Right lobe of liver (tissue), 4 donors: ENCODE data around the gene GNG11.

Experiments used
- POLR2A ChIP-seq: fragments of 450-650 bp; IDR thresholded peaks from one replicate; pipeline ENCODE4 v1.6.1; 2017; ENCODE audit warnings: antibody characterized with exemption, mild to moderate bottlenecking
- TF ChIP-seq, protein P1 (sequence below), 4 donors: fragments of 200-600 bp in 3 of 4; fragments of 450-650 bp in 1 of 4; IDR thresholded peaks; one replicate each; pipeline versions ENCODE4 v1.5.1 to v1.8.0; 2016 to 2022; ENCODE audit warnings: antibody characterized with exemption in 4 of 4, mild to moderate bottlenecking in 2 of 4
- donor health status: DM: no; HTN: no; CAD: no.
- donor health status: DM: no; HTN: no; CAD: no.
- donor health status: DM: no; HTN: yes; CAD: no.

DNA sequence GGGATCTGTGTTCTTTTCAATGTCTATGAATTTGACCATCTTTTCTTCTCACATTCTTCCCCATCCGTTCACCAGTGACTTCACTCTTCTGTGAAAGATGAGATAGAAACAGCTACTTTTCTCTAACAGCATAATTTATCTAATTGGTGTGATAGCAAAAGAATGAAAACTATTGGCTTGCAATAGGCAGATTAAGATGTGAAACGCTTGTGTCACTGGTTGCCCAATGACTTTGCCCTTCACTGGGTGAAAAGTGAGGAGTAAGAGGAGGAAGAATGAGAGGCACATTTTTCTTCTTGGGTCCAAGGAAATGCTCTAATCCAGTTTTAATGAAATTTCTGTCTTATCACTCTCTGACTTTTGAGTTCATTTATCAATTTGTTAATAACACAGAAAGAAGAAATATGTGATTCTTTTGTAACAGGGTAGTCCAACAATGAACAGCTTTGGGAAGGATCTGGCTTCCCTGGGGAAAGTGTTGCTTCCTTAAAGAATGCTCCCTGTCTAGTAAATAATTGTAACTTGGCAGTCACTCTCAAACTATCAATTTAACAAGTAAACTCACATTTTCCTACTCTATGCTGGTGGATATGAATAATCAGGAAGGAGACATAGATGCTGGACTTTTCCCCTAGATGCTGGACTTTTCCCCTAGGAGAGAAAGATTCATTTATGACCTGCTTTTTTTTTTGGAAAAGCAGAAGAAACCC, 47.5 kb downstream of the GNG11 start:
- TF ChIP-seq POLR2A = no peak
- TF ChIP-seq, protein P1, sequence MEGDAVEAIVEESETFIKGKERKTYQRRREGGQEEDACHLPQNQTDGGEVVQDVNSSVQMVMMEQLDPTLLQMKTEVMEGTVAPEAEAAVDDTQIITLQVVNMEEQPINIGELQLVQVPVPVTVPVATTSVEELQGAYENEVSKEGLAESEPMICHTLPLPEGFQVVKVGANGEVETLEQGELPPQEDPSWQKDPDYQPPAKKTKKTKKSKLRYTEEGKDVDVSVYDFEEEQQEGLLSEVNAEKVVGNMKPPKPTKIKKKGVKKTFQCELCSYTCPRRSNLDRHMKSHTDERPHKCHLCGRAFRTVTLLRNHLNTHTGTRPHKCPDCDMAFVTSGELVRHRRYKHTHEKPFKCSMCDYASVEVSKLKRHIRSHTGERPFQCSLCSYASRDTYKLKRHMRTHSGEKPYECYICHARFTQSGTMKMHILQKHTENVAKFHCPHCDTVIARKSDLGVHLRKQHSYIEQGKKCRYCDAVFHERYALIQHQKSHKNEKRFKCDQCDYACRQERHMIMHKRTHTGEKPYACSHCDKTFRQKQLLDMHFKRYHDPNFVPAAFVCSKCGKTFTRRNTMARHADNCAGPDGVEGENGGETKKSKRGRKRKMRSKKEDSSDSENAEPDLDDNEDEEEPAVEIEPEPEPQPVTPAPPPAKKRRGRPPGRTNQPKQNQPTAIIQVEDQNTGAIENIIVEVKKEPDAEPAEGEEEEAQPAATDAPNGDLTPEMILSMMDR (IDR thresholded peaks at IDR 0.05) = no peak
